GM12873 (cell line): Measurements from ENCODE around the gene ZNF277.

Experiments
- CTCF ChIP-seq: IDR thresholded peaks from 2 replicates; pipeline ENCODE4 v1.5.1; 2012; ENCODE audit warnings: low read depth, mild to moderate bottlenecking, moderate library complexity, low read length, control low read depth; ENCODE audit not compliant: insufficient read depth; ENCODE audit errors: missing control alignments

ZNF277 gene

GRCh38 chr7:112162142-112162766 lies 44.2 kb upstream of the ZNF277 start:
- TF ChIP-seq CTCF, result no peak

GRCh38 chr7:112162784-112163506 lies 43.5 kb upstream of the ZNF277 start:
- no peak for TF ChIP-seq CTCF

GRCh38 chr7:112167147-112167546 lies 39.3 kb upstream of the ZNF277 start:
- no peak for TF ChIP-seq CTCF

- TF ChIP-seq CTCF, result no peak
Measured at GRCh38 chr7:112168915-112169314, 37.6 kb upstream of the ZNF277 start.

- no peak for TF ChIP-seq CTCF
Measured at GRCh38 chr7:112171673-112172072, 34.8 kb upstream of the ZNF277 start.

GRCh38 chr7:112172870-112173567 lies 33.5 kb upstream of the ZNF277 start:
- TF ChIP-seq CTCF, result no peak

- TF ChIP-seq CTCF, result no peak
Measured at GRCh38 chr7:112173568-112173905, 33.0 kb upstream of the ZNF277 start.
